Stomach (tissue), 4 donors: ENCODE results near the gene RIN3.

Experiments used
- CTCF ChIP-seq, 7 experiments: fragments of 450-650 bp in 4 of 7; fragments of 200-600 bp in 3 of 7; sonication (generic) in 3 of 7; IDR thresholded peaks; one replicate each; pipeline ENCODE4 v1.5.1; 2016 to 2019; ENCODE audit warnings: antibody characterized with exemption in 7 of 7, control low read depth in 2 of 7, mild to moderate bottlenecking in 1 of 7
- EP300 ChIP-seq: sonication (generic); formaldehyde crosslinking; IDR thresholded peaks from one replicate; pipeline ENCODE4 v1.6.1; 2017; ENCODE audit warnings: antibody characterized with exemption
- POLR2AphosphoS5 ChIP-seq, 3 donors: sonication (generic); formaldehyde crosslinking; IDR thresholded peaks; one replicate each; pipeline ENCODE4 v1.6.1; 2016; ENCODE audit warnings: antibody characterized with exemption in 3 of 3

GRCh38 chr14:92650581-92651105, 137.1 kb downstream of the RIN3 start:
- no peak for TF ChIP-seq POLR2AphosphoS5 (IDR thresholded peaks at IDR 0.05)
- TF ChIP-seq EP300, result no peak
- no peak for TF ChIP-seq CTCF (IDR thresholded peaks at IDR 0.05)
